Measurements from ENCODE around the gene TEKTIP1.

Gene TEKTIP1

DNA sequence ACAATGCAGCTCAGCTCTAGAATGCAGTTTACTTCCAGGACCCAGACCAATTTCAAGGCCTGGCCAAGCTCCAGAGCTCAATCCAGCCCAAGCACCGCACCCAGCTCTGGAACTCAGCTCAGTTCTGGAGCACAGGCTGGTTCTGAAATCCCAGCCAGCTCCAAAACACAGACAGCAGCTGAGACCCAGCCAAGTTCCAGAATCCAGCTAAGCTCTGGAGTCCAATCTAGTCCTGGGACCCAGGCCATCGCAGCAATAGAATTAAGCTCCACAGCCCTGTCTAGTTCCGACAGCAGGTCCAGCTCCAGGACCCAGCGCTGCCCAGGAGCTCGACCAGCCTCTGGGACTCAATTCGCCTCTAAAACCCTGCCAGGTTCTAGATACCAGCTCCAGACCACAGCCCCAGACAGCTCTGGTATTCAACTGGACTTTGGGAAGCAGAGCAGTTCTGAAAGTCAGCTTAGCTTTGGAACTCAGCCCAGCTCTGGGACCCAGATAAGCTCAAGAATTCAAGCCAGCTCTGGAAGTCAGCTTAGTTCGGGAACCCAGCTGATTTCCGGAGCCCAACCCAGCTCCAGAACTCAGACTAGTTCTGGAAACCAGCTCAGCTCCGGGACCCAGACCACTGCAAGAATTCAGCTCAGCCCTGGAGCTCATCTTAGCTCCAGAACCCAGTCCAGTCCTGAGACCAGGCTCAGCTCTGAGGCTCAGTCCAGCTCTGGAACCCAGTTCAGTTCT, 53.1 kb downstream of the TEKTIP1 start:
- no peak overlapping the region for H3K4me3 ChIP-seq (ENCODE audit: low read depth, low read length, poor library complexity, severe bottlenecking)
- no peak overlapping the region for H2AFZ ChIP-seq (ENCODE audit: low read length)
- H3F3A ChIP-seq (ENCODE audit: insufficient read depth, low read length) = no peaks in the 10 kb centered on the region
- H3K79me2 ChIP-seq (ENCODE audit: insufficient read depth, low read length) = no peaks in the 10 kb centered on the region
- H3K4me2 ChIP-seq (ENCODE audit: low read length) = no peak overlapping the region
- H4K20me1 ChIP-seq (ENCODE audit: insufficient read depth, low read length) = no peaks in the 10 kb centered on the region
- H3K9me3 ChIP-seq (ENCODE audit: low read length) = no peaks in the 10 kb centered on the region
- TF ChIP-seq, protein P1, sequence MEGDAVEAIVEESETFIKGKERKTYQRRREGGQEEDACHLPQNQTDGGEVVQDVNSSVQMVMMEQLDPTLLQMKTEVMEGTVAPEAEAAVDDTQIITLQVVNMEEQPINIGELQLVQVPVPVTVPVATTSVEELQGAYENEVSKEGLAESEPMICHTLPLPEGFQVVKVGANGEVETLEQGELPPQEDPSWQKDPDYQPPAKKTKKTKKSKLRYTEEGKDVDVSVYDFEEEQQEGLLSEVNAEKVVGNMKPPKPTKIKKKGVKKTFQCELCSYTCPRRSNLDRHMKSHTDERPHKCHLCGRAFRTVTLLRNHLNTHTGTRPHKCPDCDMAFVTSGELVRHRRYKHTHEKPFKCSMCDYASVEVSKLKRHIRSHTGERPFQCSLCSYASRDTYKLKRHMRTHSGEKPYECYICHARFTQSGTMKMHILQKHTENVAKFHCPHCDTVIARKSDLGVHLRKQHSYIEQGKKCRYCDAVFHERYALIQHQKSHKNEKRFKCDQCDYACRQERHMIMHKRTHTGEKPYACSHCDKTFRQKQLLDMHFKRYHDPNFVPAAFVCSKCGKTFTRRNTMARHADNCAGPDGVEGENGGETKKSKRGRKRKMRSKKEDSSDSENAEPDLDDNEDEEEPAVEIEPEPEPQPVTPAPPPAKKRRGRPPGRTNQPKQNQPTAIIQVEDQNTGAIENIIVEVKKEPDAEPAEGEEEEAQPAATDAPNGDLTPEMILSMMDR (IDR thresholded peaks at IDR 0.05; ENCODE audit: low read length) = no peak
- TF ChIP-seq EZH2 (IDR thresholded peaks at IDR 0.05; ENCODE audit: borderline replicate concordance, low read length) = no peak
- H3K9me2 ChIP-seq (ENCODE audit: low read depth, low read length) = no peaks in the 10 kb centered on the region
- H3K27me3 ChIP-seq (ENCODE audit: insufficient read depth, low read length) = no peaks in the 10 kb centered on the region; the same call in 1 of the 2 replicates
- H3K27ac ChIP-seq (ENCODE audit: low read depth, low read length, poor library complexity, severe bottlenecking) = no peak overlapping the region
- no peaks in the 10 kb centered on the region for H3K4me1 ChIP-seq (ENCODE audit: insufficient read depth, low read length, severe bottlenecking)
- no peak overlapping the region for H3K9ac ChIP-seq (ENCODE audit: low read length)
- no peaks in the 10 kb centered on the region for H3K36me3 ChIP-seq (ENCODE audit: insufficient read depth, low read length)

DNA sequence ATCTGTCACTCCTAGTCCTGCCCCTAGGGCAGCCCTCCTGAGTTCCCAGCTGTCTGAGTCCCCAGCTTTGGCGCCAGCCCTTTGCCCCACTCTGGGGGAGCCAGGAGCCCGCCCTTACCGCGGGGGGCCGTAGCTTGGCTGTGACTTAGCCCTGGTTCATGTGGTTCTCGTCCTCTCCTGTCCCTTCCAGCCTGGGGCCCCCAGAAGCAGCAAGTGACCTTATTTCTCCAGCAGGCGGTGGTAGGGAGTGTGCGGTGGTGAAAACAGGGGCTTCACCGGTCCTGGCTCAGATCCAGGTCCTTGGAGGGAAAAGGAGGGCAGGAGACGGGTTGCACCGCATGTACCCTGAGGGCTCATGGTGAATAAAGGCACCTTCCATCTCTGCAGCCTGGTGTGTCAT, 54.2 kb downstream of the TEKTIP1 start:
- H3K27ac ChIP-seq (ENCODE audit: low read depth, low read length, poor library complexity, severe bottlenecking) = no peak overlapping the region
- H2AFZ ChIP-seq (ENCODE audit: low read length) = no peak overlapping the region
- no peaks in the 10 kb centered on the region for H3K36me3 ChIP-seq (ENCODE audit: insufficient read depth, low read length)
- no peaks in the 10 kb centered on the region for H3K4me1 ChIP-seq (ENCODE audit: insufficient read depth, low read length, severe bottlenecking)
- H3K9me3 ChIP-seq (ENCODE audit: low read length) = no peaks in the 10 kb centered on the region
- no peak overlapping the region for H3K9ac ChIP-seq (ENCODE audit: low read length)
- no peaks in the 10 kb centered on the region for H4K20me1 ChIP-seq (ENCODE audit: insufficient read depth, low read length)
- H3K27me3 ChIP-seq (ENCODE audit: insufficient read depth, low read length) = no peaks in the 10 kb centered on the region; the same call in 1 of the 2 replicates
- no peak for TF ChIP-seq EZH2 (IDR thresholded peaks at IDR 0.05; ENCODE audit: borderline replicate concordance, low read length)
- TF ChIP-seq, protein P1 (IDR thresholded peaks at IDR 0.05; ENCODE audit: low read length) = no peak
- no peak overlapping the region for H3K4me3 ChIP-seq (ENCODE audit: low read depth, low read length, poor library complexity, severe bottlenecking)
- H3K9me2 ChIP-seq (ENCODE audit: low read depth, low read length) = no peaks in the 10 kb centered on the region
- no peak overlapping the region for H3K4me2 ChIP-seq (ENCODE audit: low read length)
- no peaks in the 10 kb centered on the region for H3K79me2 ChIP-seq (ENCODE audit: insufficient read depth, low read length)
- H3F3A ChIP-seq (ENCODE audit: insufficient read depth, low read length) = no peaks in the 10 kb centered on the region
